ENCODE measurements around the gene RETREG3. TPM values are rescaled to one million over a fixed set of nuclear protein-coding genes. Genes with fewer than 3 reads are reported as not detected.

RETREG3 gene
- total and polyA plus RNA-seq, 2 of the 13 experiments (the other 11 are each of a cell fraction or from before 2014, with no cell fraction given): 47.0 to 55.8 TPM

GRCh38 chr17:42577532-42578281, 31.5 kb downstream of the RETREG3 start, which contains the start of gene PSMC3IP (continued):
- TF ChIP-seq, protein P1, sequence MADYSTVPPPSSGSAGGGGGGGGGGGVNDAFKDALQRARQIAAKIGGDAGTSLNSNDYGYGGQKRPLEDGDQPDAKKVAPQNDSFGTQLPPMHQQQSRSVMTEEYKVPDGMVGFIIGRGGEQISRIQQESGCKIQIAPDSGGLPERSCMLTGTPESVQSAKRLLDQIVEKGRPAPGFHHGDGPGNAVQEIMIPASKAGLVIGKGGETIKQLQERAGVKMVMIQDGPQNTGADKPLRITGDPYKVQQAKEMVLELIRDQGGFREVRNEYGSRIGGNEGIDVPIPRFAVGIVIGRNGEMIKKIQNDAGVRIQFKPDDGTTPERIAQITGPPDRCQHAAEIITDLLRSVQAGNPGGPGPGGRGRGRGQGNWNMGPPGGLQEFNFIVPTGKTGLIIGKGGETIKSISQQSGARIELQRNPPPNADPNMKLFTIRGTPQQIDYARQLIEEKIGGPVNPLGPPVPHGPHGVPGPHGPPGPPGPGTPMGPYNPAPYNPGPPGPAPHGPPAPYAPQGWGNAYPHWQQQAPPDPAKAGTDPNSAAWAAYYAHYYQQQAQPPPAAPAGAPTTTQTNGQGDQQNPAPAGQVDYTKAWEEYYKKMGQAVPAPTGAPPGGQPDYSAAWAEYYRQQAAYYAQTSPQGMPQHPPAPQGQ (CRISPR knock-in tag; IDR thresholded peaks at IDR 0.05; ENCODE audit: borderline replicate concordance): 0 out of 2 replicates have a peak, but pooled peaks have one; percentile 31
- TF ChIP-seq LCORL (IDR thresholded peaks at IDR 0.05) (no peak), LCORL (CRISPR knock-in tag; IDR thresholded peaks at IDR 0.05) (peak; percentile 30), JARID2 (CRISPR knock-in tag; IDR thresholded peaks at IDR 0.05; ENCODE audit: insufficient replicate concordance) (peak; percentile 64), ZNF646 (CRISPR knock-in tag; IDR thresholded peaks at IDR 0.05) (no peak), BRF2 (CRISPR knock-in tag; IDR thresholded peaks at IDR 0.05) (no peak; the same call in 1 of the 2 replicates), POLR2AphosphoS5 (IDR thresholded peaks at IDR 0.05; ENCODE audit: low read depth, low read length) (peak; percentile 96), MED13 (CRISPR knock-in tag; IDR thresholded peaks at IDR 0.05) (no peak), HNF4A (CRISPR knock-in tag; IDR thresholded peaks at IDR 0.05) (peak; percentile 48; the same call in 1 of the 2 replicates), ISX (CRISPR knock-in tag; conservative IDR thresholded peaks at IDR 0.05) (0 out of 2 replicates have a peak, but pooled peaks have one; percentile 34), PCBP2 (optimal IDR thresholded peaks at IDR 0.05; ENCODE audit: low read depth, low read length, poor library complexity, severe bottlenecking) (no peak), SMAD1 (CRISPR knock-in tag; IDR thresholded peaks at IDR 0.05; ENCODE audit: borderline replicate concordance, low read depth) (0 out of 2 replicates have a peak, but pooled peaks have one; percentile 41), DMAP1 (CRISPR knock-in tag; IDR thresholded peaks at IDR 0.05) (peak; percentile 89; the same call in 1 of the 2 replicates), ZNF274 (CRISPR knock-in tag; IDR thresholded peaks at IDR 0.05) (peak; percentile 85), MATR3 (CRISPR knock-in tag; IDR thresholded peaks at IDR 0.05) (no peak), THYN1 (CRISPR knock-in tag; IDR thresholded peaks at IDR 0.05; ENCODE audit: borderline replicate concordance, low read depth) (0 out of 2 replicates have a peak, but pooled peaks have one; percentile 60), ZNF180 (CRISPR knock-in tag; IDR thresholded peaks at IDR 0.05; ENCODE audit: borderline replicate concordance, low read depth) (peak; percentile 21; the same call in 1 of the 2 replicates)
- TF ChIP-seq, protein P2, sequence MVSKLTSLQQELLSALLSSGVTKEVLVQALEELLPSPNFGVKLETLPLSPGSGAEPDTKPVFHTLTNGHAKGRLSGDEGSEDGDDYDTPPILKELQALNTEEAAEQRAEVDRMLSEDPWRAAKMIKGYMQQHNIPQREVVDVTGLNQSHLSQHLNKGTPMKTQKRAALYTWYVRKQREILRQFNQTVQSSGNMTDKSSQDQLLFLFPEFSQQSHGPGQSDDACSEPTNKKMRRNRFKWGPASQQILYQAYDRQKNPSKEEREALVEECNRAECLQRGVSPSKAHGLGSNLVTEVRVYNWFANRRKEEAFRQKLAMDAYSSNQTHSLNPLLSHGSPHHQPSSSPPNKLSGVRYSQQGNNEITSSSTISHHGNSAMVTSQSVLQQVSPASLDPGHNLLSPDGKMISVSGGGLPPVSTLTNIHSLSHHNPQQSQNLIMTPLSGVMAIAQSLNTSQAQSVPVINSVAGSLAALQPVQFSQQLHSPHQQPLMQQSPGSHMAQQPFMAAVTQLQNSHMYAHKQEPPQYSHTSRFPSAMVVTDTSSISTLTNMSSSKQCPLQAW (CRISPR knock-in tag; IDR thresholded peaks at IDR 0.05): no peak

All from HepG2 (cell line).